Measurements from ENCODE around the gene TMEM107. TPM values are rescaled to one million over a fixed set of nuclear protein-coding genes. Genes with fewer than 3 reads are reported as not detected.
A peak's percentile ranks its signal among the peaks of the same experiment; 100 is the strongest.

Gene TMEM107
- total and polyA plus RNA-seq, 10 of the 15 experiments (the other 5 are each of a cell fraction or from before 2014, with no cell fraction given): 7.9 to 38.7 (median 22.9) TPM

DNA sequence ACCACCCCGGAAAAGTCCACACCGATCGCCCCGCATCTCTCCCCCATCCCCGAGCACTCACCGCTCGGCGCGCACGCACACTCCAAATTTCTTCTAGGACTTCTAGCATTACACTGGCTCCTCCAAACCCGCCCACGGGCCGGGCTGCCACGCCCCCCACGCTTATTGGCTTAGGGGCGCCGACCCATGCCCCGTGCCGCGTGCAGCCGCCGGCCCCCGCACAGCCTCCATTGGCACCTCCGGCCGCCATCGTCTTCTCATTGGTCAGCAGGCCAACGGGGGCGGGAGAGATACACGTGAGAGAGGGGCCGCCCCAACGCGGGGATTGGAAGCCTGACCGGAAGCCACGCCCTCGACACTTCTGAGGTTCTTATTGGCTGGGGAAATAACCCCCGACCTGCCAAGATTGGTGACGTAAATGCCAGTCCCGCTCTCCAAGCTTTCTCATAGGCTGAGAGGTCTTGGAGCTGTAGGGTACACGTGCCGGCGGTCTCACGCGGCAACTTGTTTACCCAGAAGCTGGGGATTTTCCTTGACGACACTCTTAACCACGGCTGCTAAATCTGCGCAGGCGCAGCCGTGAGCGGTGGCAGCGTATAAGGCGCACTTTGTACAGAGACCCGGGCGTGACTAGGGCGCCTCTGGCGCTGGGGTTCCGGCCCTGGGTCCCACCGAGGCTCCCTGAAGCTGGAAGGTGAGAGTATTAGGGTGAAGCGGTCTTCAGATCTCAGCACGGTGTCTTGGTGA, 19.8 kb downstream of the TMEM107 start (continued):
- peak; percentile 78; the same call in 1 of the 2 replicates for TF ChIP-seq ZBTB40 (IDR thresholded peaks at IDR 0.05; ENCODE audit: borderline replicate concordance)
- peak; percentile 98 for TF ChIP-seq SP1 (IDR thresholded peaks at IDR 0.05; ENCODE audit: low read depth, low read length)
- no peak for TF ChIP-seq BRCA1 (IDR thresholded peaks at IDR 0.05; ENCODE audit: low read depth, low read length)
- TF ChIP-seq MYB (IDR thresholded peaks at IDR 0.05; ENCODE audit: borderline replicate concordance, low read depth, low read length): 0 out of 2 replicates have a peak, but pooled peaks have one; percentile 24
- TF ChIP-seq BMI1 (IDR thresholded peaks at IDR 0.05; ENCODE audit: borderline replicate concordance): no peak
- no peak for TF ChIP-seq ZZZ3 (IDR thresholded peaks at IDR 0.05; ENCODE audit: control insufficient read depth, insufficient read length, low read depth)
- no peak for TF ChIP-seq TARDBP (IDR thresholded peaks at IDR 0.05; ENCODE audit: borderline replicate concordance)
- TF ChIP-seq ZNF217 (IDR thresholded peaks at IDR 0.05): no peak
- TF ChIP-seq JUNB (IDR thresholded peaks at IDR 0.05): no peak
- no peak for TF ChIP-seq CBX5 (IDR thresholded peaks at IDR 0.05; ENCODE audit: low read depth)
- TF ChIP-seq, protein P1, sequence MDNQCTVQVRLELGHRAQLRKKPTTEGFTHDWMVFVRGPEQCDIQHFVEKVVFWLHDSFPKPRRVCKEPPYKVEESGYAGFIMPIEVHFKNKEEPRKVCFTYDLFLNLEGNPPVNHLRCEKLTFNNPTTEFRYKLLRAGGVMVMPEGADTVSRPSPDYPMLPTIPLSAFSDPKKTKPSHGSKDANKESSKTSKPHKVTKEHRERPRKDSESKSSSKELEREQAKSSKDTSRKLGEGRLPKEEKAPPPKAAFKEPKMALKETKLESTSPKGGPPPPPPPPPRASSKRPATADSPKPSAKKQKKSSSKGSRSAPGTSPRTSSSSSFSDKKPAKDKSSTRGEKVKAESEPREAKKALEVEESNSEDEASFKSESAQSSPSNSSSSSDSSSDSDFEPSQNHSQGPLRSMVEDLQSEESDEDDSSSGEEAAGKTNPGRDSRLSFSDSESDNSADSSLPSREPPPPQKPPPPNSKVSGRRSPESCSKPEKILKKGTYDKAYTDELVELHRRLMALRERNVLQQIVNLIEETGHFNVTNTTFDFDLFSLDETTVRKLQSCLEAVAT (IDR thresholded peaks at IDR 0.05): no peak
- TF ChIP-seq, protein P2, sequence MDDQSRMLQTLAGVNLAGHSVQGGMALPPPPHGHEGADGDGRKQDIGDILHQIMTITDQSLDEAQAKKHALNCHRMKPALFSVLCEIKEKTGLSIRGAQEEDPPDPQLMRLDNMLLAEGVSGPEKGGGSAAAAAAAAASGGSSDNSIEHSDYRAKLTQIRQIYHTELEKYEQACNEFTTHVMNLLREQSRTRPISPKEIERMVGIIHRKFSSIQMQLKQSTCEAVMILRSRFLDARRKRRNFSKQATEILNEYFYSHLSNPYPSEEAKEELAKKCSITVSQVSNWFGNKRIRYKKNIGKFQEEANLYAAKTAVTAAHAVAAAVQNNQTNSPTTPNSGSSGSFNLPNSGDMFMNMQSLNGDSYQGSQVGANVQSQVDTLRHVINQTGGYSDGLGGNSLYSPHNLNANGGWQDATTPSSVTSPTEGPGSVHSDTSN (IDR thresholded peaks at IDR 0.05; ENCODE audit: insufficient replicate concordance, low read depth, low read length): peak; percentile 93
- TF ChIP-seq, protein P3, sequence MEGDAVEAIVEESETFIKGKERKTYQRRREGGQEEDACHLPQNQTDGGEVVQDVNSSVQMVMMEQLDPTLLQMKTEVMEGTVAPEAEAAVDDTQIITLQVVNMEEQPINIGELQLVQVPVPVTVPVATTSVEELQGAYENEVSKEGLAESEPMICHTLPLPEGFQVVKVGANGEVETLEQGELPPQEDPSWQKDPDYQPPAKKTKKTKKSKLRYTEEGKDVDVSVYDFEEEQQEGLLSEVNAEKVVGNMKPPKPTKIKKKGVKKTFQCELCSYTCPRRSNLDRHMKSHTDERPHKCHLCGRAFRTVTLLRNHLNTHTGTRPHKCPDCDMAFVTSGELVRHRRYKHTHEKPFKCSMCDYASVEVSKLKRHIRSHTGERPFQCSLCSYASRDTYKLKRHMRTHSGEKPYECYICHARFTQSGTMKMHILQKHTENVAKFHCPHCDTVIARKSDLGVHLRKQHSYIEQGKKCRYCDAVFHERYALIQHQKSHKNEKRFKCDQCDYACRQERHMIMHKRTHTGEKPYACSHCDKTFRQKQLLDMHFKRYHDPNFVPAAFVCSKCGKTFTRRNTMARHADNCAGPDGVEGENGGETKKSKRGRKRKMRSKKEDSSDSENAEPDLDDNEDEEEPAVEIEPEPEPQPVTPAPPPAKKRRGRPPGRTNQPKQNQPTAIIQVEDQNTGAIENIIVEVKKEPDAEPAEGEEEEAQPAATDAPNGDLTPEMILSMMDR (IDR thresholded peaks at IDR 0.05 in 2 of 3, conservative IDR thresholded peaks at IDR 0.05 in 1 of 3; ENCODE audit: control insufficient read depth in 2 of 3, extremely low read depth in 1 of 3, insufficient read depth in 1 of 3, low read depth in 3 of 3, low read length in 3 of 3): peak in 1 of 3 experiments; percentile 23; a peak in 1 of 6 replicates
- TF ChIP-seq ZNF207 (IDR thresholded peaks at IDR 0.05; ENCODE audit: borderline replicate concordance): no peak
- TF ChIP-seq JUND (IDR thresholded peaks at IDR 0.05; ENCODE audit: low read depth, low read length): no peak
- TF ChIP-seq RUNX3 (IDR thresholded peaks at IDR 0.05; ENCODE audit: low read length): peak; percentile 78
- peak; percentile 84 for TF ChIP-seq RAD51 (IDR thresholded peaks at IDR 0.05)
- TF ChIP-seq KDM1A (IDR thresholded peaks at IDR 0.05; ENCODE audit: borderline replicate concordance): no peak
- TF ChIP-seq KAT2A (conservative IDR thresholded peaks at IDR 0.05; ENCODE audit: control insufficient read depth, low read depth, low read length): no peak
- peak; percentile 83 for TF ChIP-seq TAF1 (IDR thresholded peaks at IDR 0.05; ENCODE audit: borderline replicate concordance, low read depth, low read length)
- no peak for TF ChIP-seq STAT3 (IDR thresholded peaks at IDR 0.05; ENCODE audit: low read depth, low read length)
- TF ChIP-seq SRF (IDR thresholded peaks at IDR 0.05; ENCODE audit: low read depth in 2 of 2, low read length in 2 of 2): peak; percentile 18 to 24; a peak in 1 of 4 replicates
